H9 (cell line): ENCODE results near the gene SYNGR1. TPM values are rescaled to one million over a fixed set of nuclear protein-coding genes. Genes with fewer than 3 reads are reported as not detected.

Experiments
- DNase-seq: peaks from one replicate; pipeline ENCODE4 v3.0.0-alpha.2; 2017
- H2AFZ ChIP-seq: one replicate; pipeline ENCODE4 v1.6.1; 2013; ENCODE audit warnings: mild to moderate bottlenecking, low read length, control low read depth, moderate library complexity
- H2AK5ac ChIP-seq: 2 replicates; pipeline ENCODE4 v1.6.1; 2013; ENCODE audit warnings: low read length, control low read depth, mixed read lengths; ENCODE audit not compliant: insufficient read length
- H2BK120ac ChIP-seq: one replicate; pipeline ENCODE4 v1.6.1; 2013; ENCODE audit warnings: low read depth, mild to moderate bottlenecking, low read length, control low read depth, inconsistent platforms; ENCODE audit not compliant: poor library complexity, severe bottlenecking
- H2BK12ac ChIP-seq: 2 replicates; pipeline ENCODE4 v1.6.1; 2013; ENCODE audit warnings: low read length, control low read depth, mixed read lengths, low read depth; ENCODE audit not compliant: insufficient read length
- H2BK15ac ChIP-seq: 2 replicates; pipeline ENCODE4 v1.6.1; 2013; ENCODE audit warnings: low read depth, low read length, control low read depth
- H2BK20ac ChIP-seq: one replicate; pipeline ENCODE4 v1.6.1; 2013; ENCODE audit warnings: low read depth, mild to moderate bottlenecking, low read length, control low read depth, inconsistent platforms; ENCODE audit not compliant: poor library complexity, severe bottlenecking
- H2BK5ac ChIP-seq: 2 replicates; pipeline ENCODE4 v1.6.1; 2013; ENCODE audit warnings: low read length, control low read depth, mixed read lengths; ENCODE audit not compliant: insufficient read length
- H3K14ac ChIP-seq: 2 replicates; pipeline ENCODE4 v1.6.1; 2013; ENCODE audit warnings: low read length, control low read depth; ENCODE audit not compliant: insufficient read depth
- H3K18ac ChIP-seq: 2 replicates; pipeline ENCODE4 v1.6.1; 2013; ENCODE audit warnings: low read depth, mild to moderate bottlenecking, mixed read lengths, low read length, control low read depth; ENCODE audit not compliant: insufficient read length
- H3K23ac ChIP-seq: 2 replicates; pipeline ENCODE4 v1.6.1; 2013; ENCODE audit warnings: low read length, control low read depth, mixed read lengths, low read depth; ENCODE audit not compliant: insufficient read length
- H3K23me2 ChIP-seq: 2 replicates; pipeline ENCODE4 v1.6.1; 2013; ENCODE audit warnings: low read depth, mild to moderate bottlenecking, mixed read lengths, low read length, control low read depth; ENCODE audit not compliant: insufficient read length, poor library complexity, severe bottlenecking
- H3K27ac ChIP-seq: 2 replicates; pipeline ENCODE4 v1.5.1; 2013; ENCODE audit warnings: low read length, control low read depth, mixed read lengths, low read depth; ENCODE audit not compliant: insufficient read length
- H3K27me3 ChIP-seq: 2 replicates; pipeline ENCODE4 v1.6.1; 2013; ENCODE audit warnings: low read length, control low read depth, inconsistent platforms; ENCODE audit not compliant: insufficient read depth
- H3K4ac ChIP-seq: 2 replicates; pipeline ENCODE4 v1.6.1; 2013; ENCODE audit warnings: low read depth, mild to moderate bottlenecking, control low read depth, inconsistent platforms, low read length, moderate library complexity
- H3K4me1 ChIP-seq: 2 replicates; pipeline ENCODE4 v1.6.1; 2013; ENCODE audit warnings: low read length, control low read depth, inconsistent platforms; ENCODE audit not compliant: insufficient read depth
- H3K4me2 ChIP-seq: 2 replicates; pipeline ENCODE4 v1.6.1; 2013; ENCODE audit warnings: low read length, control low read depth, mixed read lengths; ENCODE audit not compliant: insufficient read length, insufficient read depth
- H3K56ac ChIP-seq: 2 replicates; pipeline ENCODE4 v1.6.1; 2013; ENCODE audit warnings: low read depth, mild to moderate bottlenecking, mixed read lengths, low read length, control low read depth; ENCODE audit not compliant: insufficient read length
- H3K79me1 ChIP-seq: 2 replicates; pipeline ENCODE4 v1.6.1; 2013; ENCODE audit warnings: low read depth, mild to moderate bottlenecking, moderate library complexity, low read length, control low read depth, inconsistent platforms; ENCODE audit not compliant: insufficient read depth, poor library complexity, severe bottlenecking
- H3K79me2 ChIP-seq: 2 replicates; pipeline ENCODE4 v1.6.1; 2013; ENCODE audit warnings: low read length, control low read depth, inconsistent platforms; ENCODE audit not compliant: insufficient read depth
- H3K9ac ChIP-seq: 2 replicates; pipeline ENCODE4 v1.6.1; 2013; ENCODE audit warnings: low read length, control low read depth, mixed read lengths; ENCODE audit not compliant: insufficient read length; ENCODE audit errors: extremely low read depth
- H3K9me3 ChIP-seq: one replicate; pipeline ENCODE4 v1.6.1; 2013; ENCODE audit warnings: low read depth, low read length, inconsistent platforms; ENCODE audit not compliant: control insufficient read depth
- H3T11ph ChIP-seq: one replicate; pipeline ENCODE4 v1.6.1; 2013; ENCODE audit warnings: mild to moderate bottlenecking, low read length, control low read depth, inconsistent platforms
- H4K20me1 ChIP-seq: one replicate; pipeline ENCODE4 v1.6.1; 2013; ENCODE audit not compliant: control insufficient read depth, insufficient read length, insufficient read depth
- H4K5ac ChIP-seq: 2 replicates; pipeline ENCODE4 v1.6.1; 2013; ENCODE audit warnings: low read depth, mild to moderate bottlenecking, mixed read lengths, low read length, control low read depth; ENCODE audit not compliant: insufficient read length
- H4K8ac ChIP-seq: replicated peaks from 2 replicates; pipeline ENCODE4 v1.6.1; 2013; ENCODE audit warnings: low read length, control low read depth, mixed read lengths, low read depth; ENCODE audit not compliant: insufficient read length
- H4K91ac ChIP-seq: 2 replicates; pipeline ENCODE4 v1.6.1; 2013; ENCODE audit warnings: low read depth, mild to moderate bottlenecking, moderate library complexity, mixed read lengths, low read length, control low read depth; ENCODE audit not compliant: insufficient read length
- H3K27ac Mint-ChIP-seq, 3 experiments: 2 replicates in 2 of 3; 3 replicates in 1 of 3; pipeline ENCODE4 v1.8.0; 2020 to 2021; ENCODE audit warnings: mixed read lengths in 3 of 3, mild to moderate bottlenecking in 1 of 3, moderate library complexity in 1 of 3
- H3K27me3 Mint-ChIP-seq: 2 replicates; pipeline ENCODE4 v1.8.0; 2021; ENCODE audit warnings: low read depth, mild to moderate bottlenecking, moderate library complexity, mixed read lengths
- H3K36me3 Mint-ChIP-seq, 3 experiments: 2 replicates in 2 of 3; 3 replicates in 1 of 3; pipeline ENCODE4 v1.8.0; 2020 to 2021; ENCODE audit warnings: low read depth in 3 of 3, mixed read lengths in 3 of 3; ENCODE audit not compliant: insufficient read depth in 1 of 3
- H3K4me1 Mint-ChIP-seq, 2 experiments: 2 replicates each; pipeline ENCODE4 v1.8.0; 2020; ENCODE audit warnings: mixed read lengths in 2 of 2
- H3K4me3 Mint-ChIP-seq, 2 experiments: 2 replicates in 1 of 2; 3 replicates in 1 of 2; pipeline ENCODE4 v1.8.0; 2020 to 2021; ENCODE audit warnings: mild to moderate bottlenecking in 2 of 2, mixed read lengths in 2 of 2, moderate library complexity in 1 of 2
- H3K9me3 Mint-ChIP-seq, 2 experiments: 2 replicates in 1 of 2; 3 replicates in 1 of 2; pipeline ENCODE4 v1.8.0; 2020; ENCODE audit warnings: mild to moderate bottlenecking in 2 of 2, mixed read lengths in 2 of 2, moderate library complexity in 1 of 2
- CTCF ChIP-seq: fragments of 200-600 bp; sonication (generic); conservative IDR thresholded peaks from 3 replicates; pipeline ENCODE4 v1.8.0; 2021; ENCODE audit warnings: antibody characterized with exemption, mild to moderate bottlenecking
- whole genome bisulfite sequencing: extraction: QIAGEN DNeasy Blood & Tissue Kit; methylation state at CpG from one replicate; pipeline ENCODE4 v1.1.7; 2013; ENCODE audit warnings: missing lambda C conversion rate, low lambda C conversion rate, mixed read lengths; ENCODE audit not compliant: insufficient read length; ENCODE audit errors: extremely low coverage; 5-methylcytosine and 5-hydroxymethylcytosine counted together
- total RNA-seq: library from RNA; stranded (reverse); gene quantifications from 2 replicates; pipeline ENCODE4 v1.2.1, GENCODE V29; 2021

The SYNGR1 gene
- total RNA-seq, 1 experiment from 2014 or later = 13.2 TPM

DNA sequence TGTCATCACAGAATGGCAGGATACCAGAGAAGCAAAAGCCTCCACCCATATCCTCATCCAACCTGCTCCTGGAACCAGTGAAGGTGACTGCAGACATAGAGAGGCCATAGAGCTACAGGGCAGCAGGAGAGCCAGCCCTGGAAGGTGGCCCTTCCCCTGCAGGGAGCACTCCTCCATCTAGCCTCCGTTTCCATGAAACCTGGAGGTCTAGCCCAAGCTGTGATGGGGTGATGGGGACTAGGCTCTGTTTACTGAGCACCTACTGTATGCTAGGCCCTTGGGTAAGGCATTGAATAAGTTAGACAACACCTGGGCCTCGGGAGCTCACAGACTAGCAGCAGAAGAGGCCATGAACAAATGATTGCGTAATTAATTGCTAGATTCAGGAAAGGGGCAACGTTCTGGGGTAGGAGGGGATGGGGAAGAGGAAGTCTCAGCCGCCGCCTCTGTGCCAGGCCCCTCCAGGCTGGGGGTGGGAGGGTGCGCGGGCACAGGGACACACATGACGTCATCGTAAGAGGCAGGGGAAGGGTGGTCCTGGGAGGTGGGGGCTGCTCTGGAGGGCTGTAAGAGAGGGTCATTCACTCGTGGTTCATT is 784 bp upstream of the SYNGR1 start:
- Mint-ChIP-seq H3K9me3 (no peaks in the 10 kb centered on the region), H3K4me1 (peaks cover 17 to 29% of the 10 kb centered on the region in 2 experiments), H3K27ac (no peak overlapping the region), H3K4me3 (peak overlapping the region; percentile 72 to 88), H3K36me3 (no peaks in the 10 kb centered on the region; a peak in 1 of 7 replicates), H3K27me3 (peaks cover 32% of the 10 kb centered on the region)
- WGBS = no CpG with 5 or more reads among the region's 11 CpGs
- no peaks in the 10 kb centered on the region for H3K27me3 ChIP-seq
- H2BK120ac ChIP-seq = no peak overlapping the region
- H4K5ac ChIP-seq = no peak overlapping the region
- no peak overlapping the region for H2BK5ac ChIP-seq
- no peak overlapping the region for H2AK5ac ChIP-seq
- no peak overlapping the region for H3K23ac ChIP-seq
- no peak overlapping the region for H4K91ac ChIP-seq
- H2AFZ ChIP-seq = no peak overlapping the region
- no peak overlapping the region for H2BK12ac ChIP-seq
- no peak for DNase-seq
- no peak overlapping the region for H3K9ac ChIP-seq
- no peak overlapping the region for H3T11ph ChIP-seq
- no peaks in the 10 kb centered on the region for H4K20me1 ChIP-seq
- H3K23me2 ChIP-seq = peaks cover 6% of the 10 kb centered on the region
- no peak overlapping the region for H3K14ac ChIP-seq
- H2BK15ac ChIP-seq = no peak overlapping the region
- no peak overlapping the region for H4K8ac ChIP-seq
- no peak overlapping the region for H3K4ac ChIP-seq
- H3K79me2 ChIP-seq = no peaks in the 10 kb centered on the region
- no peak for TF ChIP-seq CTCF
- no peaks in the 10 kb centered on the region for H3K9me3 ChIP-seq
- no peak overlapping the region for H2BK20ac ChIP-seq
- H3K79me1 ChIP-seq = no peaks in the 10 kb centered on the region
- H3K4me2 ChIP-seq = peak overlapping the region; percentile 59
- H3K4me1 ChIP-seq = peaks cover 6% of the 10 kb centered on the region; the same call in 1 of the 2 replicates
- H3K18ac ChIP-seq = peak overlapping the region; percentile 27
- H3K56ac ChIP-seq = no peak overlapping the region
- H3K27ac ChIP-seq = no peak overlapping the region
